OCI-LY3 (cell line): ENCODE results near the gene CLDN22.

Experiments
- H2AFZ ChIP-seq: fragments of 200-600, 300-600 bp; shearing (Covaris generic); 2 replicates; pipeline ENCODE4 v1.6.0; 2014; ENCODE audit warnings: antibody characterized with exemption, low read depth, low read length
- H3K27ac ChIP-seq: fragments of 200-600, 300-600 bp; sonication (generic); 2 replicates; pipeline ENCODE4 v1.5.1; 2014; ENCODE audit warnings: mild to moderate bottlenecking, low read length, moderate library complexity, mixed read lengths
- H3K27me3 ChIP-seq: fragments of 200-600, 300-600 bp; sonication (generic); 2 replicates; pipeline ENCODE4 v1.6.1; 2014; ENCODE audit warnings: low read depth, low read length, mixed read lengths
- H3K36me3 ChIP-seq: fragments of 200-600, 300-600 bp; sonication (generic); replicated peaks from 2 replicates; pipeline ENCODE3; 2014; ENCODE audit warnings: low read depth, low read length, mixed read lengths
- H3K4me1 ChIP-seq: fragments of 300-600, 200-600 bp; sonication (generic); 2 replicates; pipeline ENCODE4 v1.6.1; 2014; ENCODE audit warnings: low read length, mixed read lengths
- H3K4me2 ChIP-seq: fragments of 200-600, 300-600 bp; sonication (generic); 2 replicates; pipeline ENCODE4 v1.6.1; 2014; ENCODE audit warnings: low read length, mixed read lengths
- H3K4me3 ChIP-seq: fragments of 300-600, 200-600 bp; sonication (generic); 2 replicates; pipeline ENCODE4 v1.5.1; 2014; ENCODE audit warnings: antibody characterized with exemption, mild to moderate bottlenecking, low read length, moderate library complexity
- H3K79me2 ChIP-seq: fragments of 300-600, 200-600 bp; shearing (Covaris generic); 2 replicates; pipeline ENCODE4 v1.6.1; 2014; ENCODE audit warnings: mild to moderate bottlenecking, low read length, mixed read lengths
- H3K9ac ChIP-seq: fragments of 300-600, 200-600 bp; shearing (Covaris generic); 2 replicates; pipeline ENCODE4 v1.6.0; 2014; ENCODE audit warnings: mild to moderate bottlenecking, low read length, moderate library complexity
- H3K9me3 ChIP-seq: fragments of 200-600, 300-600 bp; shearing (Covaris generic); 2 replicates; pipeline ENCODE4 v1.6.1; 2014; ENCODE audit warnings: low read length, mixed read lengths; ENCODE audit not compliant: insufficient read depth
- H4K20me1 ChIP-seq: fragments of 200-600, 300-600 bp; sonication (generic); 2 replicates; pipeline ENCODE4 v1.6.1; 2016; ENCODE audit warnings: low read length, mixed read lengths; ENCODE audit not compliant: insufficient read depth
- CTCF ChIP-seq: fragments of 200-600, 300-600 bp; sonication (generic); IDR thresholded peaks from 2 replicates; pipeline ENCODE4 v1.5.1; 2014; ENCODE audit warnings: antibody characterized with exemption, low read length, low read depth
- EZH2phosphoT487 ChIP-seq: fragments of 200-600 bp; shearing (Covaris generic); IDR thresholded peaks from 2 replicates; pipeline ENCODE4 v1.6.1; 2018; ENCODE audit warnings: antibody characterized with exemption, mixed run types, low read depth

CLDN22 gene

GRCh38 chr4:183353557-183353956 lies 33.5 kb upstream of the CLDN22 start:
- Histone ChIP-seq H3K4me3 (no peak overlapping the region), H3K9ac (no peak overlapping the region), H3K9me3 (no peaks in the 10 kb centered on the region), H3K4me2 (peak overlapping the region; percentile 13), H3K36me3 (no peaks in the 10 kb centered on the region), H3K27me3 (no peaks in the 10 kb centered on the region), H4K20me1 (no peaks in the 10 kb centered on the region), H3K79me2 (no peaks in the 10 kb centered on the region), H3K27ac (no peak overlapping the region), H2AFZ (peak overlapping the region; percentile 54), H3K4me1 (peaks cover 40% of the 10 kb centered on the region)
- TF ChIP-seq CTCF (peak; percentile 48), EZH2phosphoT487 (no peak)

GRCh38 chr4:183352546-183352945 lies 32.5 kb upstream of the CLDN22 start:
- Histone ChIP-seq H4K20me1 (no peaks in the 10 kb centered on the region), H3K36me3 (no peaks in the 10 kb centered on the region), H3K4me1 (peaks cover 40% of the 10 kb centered on the region), H2AFZ (no peak overlapping the region), H3K9me3 (no peaks in the 10 kb centered on the region), H3K27ac (peak overlapping the region; percentile 47; the same call in 1 of the 2 replicates), H3K27me3 (no peaks in the 10 kb centered on the region), H3K79me2 (no peaks in the 10 kb centered on the region), H3K9ac (peak overlapping the region; percentile 5; the same call in 1 of the 2 replicates), H3K4me2 (no peak overlapping the region), H3K4me3 (no peak overlapping the region)
- TF ChIP-seq EZH2phosphoT487 (no peak), CTCF (no peak)

DNA sequence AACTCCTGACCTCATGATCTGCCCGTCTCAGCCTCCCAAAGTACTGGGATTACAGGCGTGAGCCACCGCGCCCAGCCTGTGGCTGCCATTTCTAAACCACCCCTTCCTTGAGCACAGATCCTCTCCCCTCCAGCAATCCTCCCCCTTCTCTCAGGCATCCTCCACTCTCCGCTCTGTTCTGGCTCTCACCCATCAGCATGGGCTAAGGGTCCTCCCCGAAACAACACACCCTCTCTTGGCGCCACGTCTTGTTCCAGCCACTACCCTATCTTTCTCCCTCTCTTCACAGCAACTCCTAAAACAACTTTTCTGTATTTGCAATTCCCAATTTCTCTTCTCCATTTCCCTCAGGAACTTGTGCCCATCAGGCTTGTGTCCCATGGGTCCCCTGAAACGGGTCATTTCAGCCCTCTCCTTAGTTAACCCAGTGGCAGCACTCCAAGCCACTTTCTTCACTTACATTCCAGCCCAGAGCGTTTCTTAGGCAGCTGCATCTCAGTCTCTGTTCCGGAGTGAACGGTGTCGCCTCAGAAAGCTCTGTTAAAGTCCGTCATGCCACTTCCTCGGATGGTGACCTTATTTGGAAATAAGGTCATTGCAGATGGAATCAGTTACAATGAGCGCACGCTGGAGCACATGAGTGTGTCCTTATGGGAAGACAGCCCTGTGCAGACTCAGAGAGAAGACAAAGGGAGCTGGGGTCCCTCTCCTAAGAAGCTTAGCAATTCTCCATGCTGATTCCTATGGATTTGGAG lies 30.4 kb upstream of the CLDN22 start:
- Histone ChIP-seq H3K9me3 (no peaks in the 10 kb centered on the region), H3K27me3 (no peaks in the 10 kb centered on the region), H3K9ac (no peak overlapping the region), H3K27ac (no peak overlapping the region), H3K36me3 (no peaks in the 10 kb centered on the region), H3K4me2 (no peak overlapping the region), H3K4me3 (no peak overlapping the region), H2AFZ (no peak overlapping the region), H3K79me2 (no peaks in the 10 kb centered on the region), H4K20me1 (no peaks in the 10 kb centered on the region), H3K4me1 (peaks cover 40% of the 10 kb centered on the region)
- TF ChIP-seq CTCF (no peak), EZH2phosphoT487 (no peak)

GRCh38 chr4:183349673-183350072 lies 29.6 kb upstream of the CLDN22 start:
- H2AFZ ChIP-seq = no peak overlapping the region
- no peaks in the 10 kb centered on the region for H3K79me2 ChIP-seq
- H3K27ac ChIP-seq = no peak overlapping the region
- H3K4me3 ChIP-seq = no peak overlapping the region
- no peaks in the 10 kb centered on the region for H4K20me1 ChIP-seq
- H3K9ac ChIP-seq = no peak overlapping the region
- TF ChIP-seq EZH2phosphoT487 (no peak), CTCF (no peak)
- no peaks in the 10 kb centered on the region for H3K36me3 ChIP-seq
- H3K4me2 ChIP-seq = no peak overlapping the region
- no peaks in the 10 kb centered on the region for H3K27me3 ChIP-seq
- H3K9me3 ChIP-seq = no peaks in the 10 kb centered on the region
- peaks cover 40% of the 10 kb centered on the region for H3K4me1 ChIP-seq
